HG03045 (cell line): ENCODE data around the gene MAP3K6.

ENCODE experiments used
- ATAC-seq: cut with Tn5 transposase; IDR thresholded peaks from one replicate; pipeline ENCODE4 v1.9.1; 2021; ENCODE audit warnings: mild to moderate bottlenecking, moderate library complexity; ENCODE audit not compliant: unreplicated experiment

MAP3K6 gene

GRCh38 chr1:27336756-27337155, 30.0 kb downstream of the MAP3K6 start:
- ATAC-seq, result no peak

- no peak for ATAC-seq
These were observed 31.0 kb downstream of the MAP3K6 start for GRCh38 chr1:27335506-27336422.

GRCh38 chr1:27333717-27334279, 33.0 kb downstream of the MAP3K6 start:
- ATAC-seq, result no peak

- no peak for ATAC-seq
These were observed 34.1 kb downstream of the MAP3K6 start for GRCh38 chr1:27332536-27333281.

GRCh38 chr1:27331922-27332321, 34.8 kb downstream of the MAP3K6 start:
- ATAC-seq, result no peak

- no peak for ATAC-seq
These were observed 35.3 kb downstream of the MAP3K6 start for GRCh38 chr1:27331426-27331825.

- no peak for ATAC-seq
These were observed 36.0 kb downstream of the MAP3K6 start for GRCh38 chr1:27330786-27331185.

GRCh38 chr1:27327964-27328363, 38.8 kb downstream of the MAP3K6 start:
- ATAC-seq, result no peak

- ATAC-seq, result no peak
These were observed 41.5 kb downstream of the MAP3K6 start for GRCh38 chr1:27325286-27325685.

GRCh38 chr1:27322569-27323240, 44.1 kb downstream of the MAP3K6 start:
- no peak for ATAC-seq

- peak; percentile 93 for ATAC-seq
These were observed 44.8 kb downstream of the MAP3K6 start, which contains the start of gene TMEM222 for GRCh38 chr1:27321813-27322568. TMEM222 (plus strand) TSS chr1:27322163; CDS start chr1:27322198, 35 bp downstream.

- no peak for ATAC-seq
These were observed 48.2 kb downstream of the MAP3K6 start for GRCh38 chr1:27318596-27318995.

GRCh38 chr1:27318136-27318535, 48.6 kb downstream of the MAP3K6 start:
- no peak for ATAC-seq

- no peak for ATAC-seq
These were observed 49.9 kb downstream of the MAP3K6 start for GRCh38 chr1:27316860-27317259.

GRCh38 chr1:27314737-27315136, 52.0 kb downstream of the MAP3K6 start:
- no peak for ATAC-seq

- no peak for ATAC-seq
These were observed 52.6 kb downstream of the MAP3K6 start for GRCh38 chr1:27314169-27314568.

- no peak for ATAC-seq
These were observed 58.7 kb downstream of the MAP3K6 start for GRCh38 chr1:27307874-27308598.

- ATAC-seq, result no peak
These were observed 59.6 kb downstream of the MAP3K6 start for GRCh38 chr1:27306892-27307761.

- no peak for ATAC-seq
These were observed 60.7 kb downstream of the MAP3K6 start for GRCh38 chr1:27306071-27306470.
